Measurements from ENCODE around the gene PIGBOS1. TPM values are rescaled to one million over a fixed set of nuclear protein-coding genes. Genes with fewer than 3 reads are reported as not detected.
A peak's percentile ranks its signal among the peaks of the same experiment; 100 is the strongest.
"Not testable (repeated sequence)": the region's sequence is repeated elsewhere in the genome, so short reads cannot be mapped to it uniquely, and the experiment has no call there.

Gene PIGBOS1
- polyA plus RNA-seq, 2 of the 4 experiments (the other 2 are of a cell fraction), result 33.5 to 42.3 TPM

- no peak for TF ChIP-seq HMGXB4 (CRISPR knock-in tag; IDR thresholded peaks at IDR 0.05; ENCODE audit: borderline replicate concordance)
- TF ChIP-seq ATOH8 (CRISPR knock-in tag; IDR thresholded peaks at IDR 0.05; ENCODE audit: low read depth), result no peak
- TF ChIP-seq, protein P1, sequence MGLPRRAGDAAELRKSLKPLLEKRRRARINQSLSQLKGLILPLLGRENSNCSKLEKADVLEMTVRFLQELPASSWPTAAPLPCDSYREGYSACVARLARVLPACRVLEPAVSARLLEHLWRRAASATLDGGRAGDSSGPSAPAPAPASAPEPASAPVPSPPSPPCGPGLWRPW (IDR thresholded peaks at IDR 0.05), result no peak
These were observed 764 bp upstream of the PIGBOS1 start (continued) for GRCh38 chr15:55319537-55320237.

DNA sequence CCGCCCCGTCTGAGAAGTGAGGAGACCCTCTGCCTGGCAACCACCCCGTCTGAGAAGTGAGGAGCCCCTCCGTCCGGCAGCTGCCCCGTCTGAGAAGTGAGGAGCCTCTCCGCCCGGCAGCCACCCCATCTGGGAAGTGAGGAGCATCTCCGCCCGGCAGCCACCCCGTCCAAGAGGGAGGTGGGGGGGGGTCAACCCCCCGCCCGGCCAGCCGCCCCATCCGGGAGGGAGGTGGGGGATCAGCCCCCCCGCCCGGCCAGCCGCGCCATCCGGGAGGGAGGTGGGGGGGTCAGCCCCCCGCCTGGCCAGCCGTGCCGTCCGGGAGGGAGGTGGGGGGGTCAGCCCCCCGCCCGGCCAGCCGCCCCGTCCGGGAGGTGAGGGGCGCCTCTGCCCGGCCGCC, 16.1 kb downstream of the PIGBOS1 start:
- H3K9me3 ChIP-seq; H3K4me2 ChIP-seq; DNase-seq (ENCODE audit: low read depth in 1 of 2, low spot score in 1 of 2); H3K27ac ChIP-seq; CTCF ChIA-PET; ATAC-seq; H3K4me1 ChIP-seq; POLR2A ChIA-PET; H3K4me3 ChIP-seq; FAIRE-seq: not testable (repeated sequence)
- no CpG with 5 or more reads among the region's 32 CpGs for WGBS (ENCODE audit: missing lambda C conversion rate)

DNA sequence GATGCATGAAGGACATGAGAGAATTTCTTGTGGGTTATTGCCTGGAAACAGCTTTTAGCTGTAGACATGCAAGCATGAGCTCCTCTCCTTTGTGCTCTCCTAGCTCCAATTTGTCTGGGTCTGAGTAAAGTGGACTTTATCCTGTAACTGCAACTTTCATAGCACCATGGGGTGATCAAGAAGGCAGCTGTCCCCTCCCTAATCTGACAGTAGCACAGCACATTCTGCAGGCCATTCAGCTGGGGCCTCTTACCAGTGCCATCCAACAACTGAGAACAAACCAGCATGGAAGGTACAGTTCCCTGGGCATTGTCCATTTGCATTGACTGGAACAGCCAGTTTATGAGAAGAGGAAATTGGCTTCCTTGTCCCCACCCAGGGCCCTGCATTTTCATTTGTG, 21.6 kb downstream of the PIGBOS1 start:
- no peak for FAIRE-seq
- TF ChIP-seq RCOR1 (IDR thresholded peaks at IDR 0.05; ENCODE audit: low read depth, low read length) (no peak), POLR2A (IDR thresholded peaks at IDR 0.05; ENCODE audit: low read length) (no peak), USF2 (IDR thresholded peaks at IDR 0.05) (no peak), HEYL (CRISPR knock-in tag; IDR thresholded peaks at IDR 0.05) (no peak)
- Histone ChIP-seq H3K4me3 (no peak overlapping the region), H3K27ac (no peak overlapping the region), H3K4me2 (no peak overlapping the region), H3K9me3 (no peaks in the 10 kb centered on the region), H3K4me1 (no peaks in the 10 kb centered on the region)
- CTCF ChIA-PET, result interaction anchor here (0.8 to 2.6 kb wide), 3 partner anchors 9 to 81 kb away, joined by 3 to 8 read pairs (median 6); no protein-coding TSS in a partner anchor
- peak; percentile 36 to 39; a peak in 2 of 6 replicates for ATAC-seq
- no peak for DNase-seq (ENCODE audit: low read depth in 1 of 2, low spot score in 1 of 2)
- POLR2A ChIA-PET, result no interaction called here

DNA sequence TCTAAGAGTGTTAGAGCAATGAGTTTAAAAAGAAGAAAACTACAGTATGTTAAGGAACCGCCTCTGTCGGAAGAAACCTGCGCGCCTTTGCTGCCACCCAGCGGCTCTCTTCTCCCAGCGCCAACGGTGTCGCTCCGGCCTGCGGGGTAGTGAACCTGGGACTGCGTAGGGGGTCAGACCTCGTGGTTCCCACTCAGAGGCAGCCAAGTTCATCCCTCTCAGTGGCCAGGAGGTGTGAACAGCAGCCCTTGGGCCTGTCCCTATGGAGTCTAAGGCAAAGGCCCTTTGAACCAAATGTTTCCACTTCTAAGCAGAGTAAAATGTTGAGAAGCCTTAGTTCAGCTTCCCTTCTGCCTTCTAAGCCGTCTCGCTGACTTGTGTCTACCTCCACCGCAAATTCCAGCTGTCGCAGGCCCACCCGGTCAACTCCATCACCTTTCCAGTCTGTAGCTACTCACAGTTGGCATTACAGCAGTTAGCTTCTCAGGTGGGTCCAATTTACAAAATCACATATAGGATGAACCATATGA, 28.3 kb downstream of the PIGBOS1 start:
- DNase-seq (ENCODE audit: low read depth in 1 of 2, low spot score in 1 of 2) (peak; percentile 81 to 86), FAIRE-seq (no peak), ATAC-seq (peak; percentile 87 to 94)
- H3K4me1 ChIP-seq, result peaks cover 4% of the 10 kb centered on the region; the same call in 1 of the 3 replicates
- WGBS (ENCODE audit: missing lambda C conversion rate), result 24% methylated on average over 17 of the region's 17 CpGs
- peak overlapping the region; percentile 83 for H3K4me3 ChIP-seq
- peak overlapping the region; percentile 78 for H3K4me2 ChIP-seq
- POLR2A ChIA-PET, result no interaction called here
- TF ChIP-seq KDM5A (IDR thresholded peaks at IDR 0.05) (0 out of 2 replicates have a peak, but pooled peaks have one; percentile 30), RAD21 (conservative IDR thresholded peaks at IDR 0.05 in 1 of 2, IDR thresholded peaks at IDR 0.05 in 1 of 2) (peak; percentile 92 to 99), ZNF302 (CRISPR knock-in tag; IDR thresholded peaks at IDR 0.05) (no peak), CBX8 (IDR thresholded peaks at IDR 0.05) (no peak), FOSB (CRISPR knock-in tag; IDR thresholded peaks at IDR 0.05) (no peak), SMC3 (IDR thresholded peaks at IDR 0.05) (peak; percentile 97)
- TF ChIP-seq, protein P2, sequence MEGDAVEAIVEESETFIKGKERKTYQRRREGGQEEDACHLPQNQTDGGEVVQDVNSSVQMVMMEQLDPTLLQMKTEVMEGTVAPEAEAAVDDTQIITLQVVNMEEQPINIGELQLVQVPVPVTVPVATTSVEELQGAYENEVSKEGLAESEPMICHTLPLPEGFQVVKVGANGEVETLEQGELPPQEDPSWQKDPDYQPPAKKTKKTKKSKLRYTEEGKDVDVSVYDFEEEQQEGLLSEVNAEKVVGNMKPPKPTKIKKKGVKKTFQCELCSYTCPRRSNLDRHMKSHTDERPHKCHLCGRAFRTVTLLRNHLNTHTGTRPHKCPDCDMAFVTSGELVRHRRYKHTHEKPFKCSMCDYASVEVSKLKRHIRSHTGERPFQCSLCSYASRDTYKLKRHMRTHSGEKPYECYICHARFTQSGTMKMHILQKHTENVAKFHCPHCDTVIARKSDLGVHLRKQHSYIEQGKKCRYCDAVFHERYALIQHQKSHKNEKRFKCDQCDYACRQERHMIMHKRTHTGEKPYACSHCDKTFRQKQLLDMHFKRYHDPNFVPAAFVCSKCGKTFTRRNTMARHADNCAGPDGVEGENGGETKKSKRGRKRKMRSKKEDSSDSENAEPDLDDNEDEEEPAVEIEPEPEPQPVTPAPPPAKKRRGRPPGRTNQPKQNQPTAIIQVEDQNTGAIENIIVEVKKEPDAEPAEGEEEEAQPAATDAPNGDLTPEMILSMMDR (IDR thresholded peaks at IDR 0.05), result peak; percentile 98
- TF ChIP-seq, protein P3, sequence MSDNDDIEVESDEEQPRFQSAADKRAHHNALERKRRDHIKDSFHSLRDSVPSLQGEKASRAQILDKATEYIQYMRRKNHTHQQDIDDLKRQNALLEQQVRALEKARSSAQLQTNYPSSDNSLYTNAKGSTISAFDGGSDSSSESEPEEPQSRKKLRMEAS (IDR thresholded peaks at IDR 0.05), result peak; percentile 70
- H3K27ac ChIP-seq, result peak overlapping the region; percentile 83 to 88
- CTCF ChIA-PET, result interaction anchor here (0.5 to 5.4 kb wide), 33 partner anchors 9 to 299 kb away, joined by 3 to 135 read pairs (median 4); partner anchors contain the start of genes PIGB, PIGBOS1 and RSL24D1
- H3K9me3 ChIP-seq, result no peaks in the 10 kb centered on the region

Data from A549 (cell line).